GM21423 (cell line): ENCODE data around the gene TMEM154.

Experiments used
- ATAC-seq: cut with Tn5 transposase; IDR thresholded peaks from one replicate; pipeline ENCODE4 v1.9.1; 2021; ENCODE audit warnings: mild to moderate bottlenecking, moderate library complexity; ENCODE audit not compliant: unreplicated experiment

Gene TMEM154

GRCh38 chr4:152696764-152697261 lies 17.0 kb upstream of the TMEM154 start:
- peak; percentile 96 for ATAC-seq

- no peak for ATAC-seq
Observed at GRCh38 chr4:152693871-152694270, 14.1 kb upstream of the TMEM154 start.

GRCh38 chr4:152691761-152692160 lies 12.0 kb upstream of the TMEM154 start:
- ATAC-seq = no peak

- no peak for ATAC-seq
Observed at GRCh38 chr4:152690706-152691651, 11.2 kb upstream of the TMEM154 start.

- ATAC-seq = no peak
Observed at GRCh38 chr4:152689615-152690501, 10.1 kb upstream of the TMEM154 start.

- ATAC-seq = no peak
Observed at GRCh38 chr4:152687974-152688599, 8.3 kb upstream of the TMEM154 start.

- ATAC-seq = no peak
Observed at GRCh38 chr4:152686452-152687013, 6.7 kb upstream of the TMEM154 start.

- ATAC-seq = no peak
Observed at GRCh38 chr4:152684587-152684986, 4.8 kb upstream of the TMEM154 start.

- no peak for ATAC-seq
Observed at GRCh38 chr4:152684007-152684406, 4.2 kb upstream of the TMEM154 start.

- no peak for ATAC-seq
Observed at GRCh38 chr4:152682143-152682941, 2.5 kb upstream of the TMEM154 start.

GRCh38 chr4:152680988-152681603 lies 1.3 kb upstream of the TMEM154 start:
- ATAC-seq = no peak

GRCh38 chr4:152678841-152679240 lies 956 bp downstream of the TMEM154 start:
- no peak for ATAC-seq

- ATAC-seq = no peak
Observed at GRCh38 chr4:152677117-152677516, 2.7 kb downstream of the TMEM154 start.

GRCh38 chr4:152676052-152676854 lies 3.5 kb downstream of the TMEM154 start:
- no peak for ATAC-seq

- ATAC-seq = no peak
Observed at GRCh38 chr4:152674359-152674758, 5.4 kb downstream of the TMEM154 start.

- no peak for ATAC-seq
Observed at GRCh38 chr4:152673489-152673888, 6.3 kb downstream of the TMEM154 start.

- no peak for ATAC-seq
Observed at GRCh38 chr4:152672206-152673092, 7.3 kb downstream of the TMEM154 start.
